Endothelial cell of umbilical vein (primary cell): ENCODE results near the gene ADARB1.

ENCODE experiments used
- EZH2 ChIP-seq: IDR thresholded peaks from 2 replicates; pipeline ENCODE4 v1.6.1; 2012; ENCODE audit warnings: borderline replicate concordance, low read depth, mild to moderate bottlenecking, moderate library complexity, low read length, inconsistent platforms; ENCODE audit not compliant: severe bottlenecking
- FOS ChIP-seq: IDR thresholded peaks from 2 replicates; pipeline ENCODE4 v1.6.1; 2011; ENCODE audit warnings: mild to moderate bottlenecking, low read length, moderate library complexity, borderline replicate concordance; ENCODE audit not compliant: insufficient read depth
- GATA2 ChIP-seq: IDR thresholded peaks from 2 replicates; pipeline ENCODE4 v1.7.0; 2011; ENCODE audit warnings: low read depth, mild to moderate bottlenecking, moderate library complexity, mixed read lengths, low read length; ENCODE audit not compliant: insufficient read length, insufficient read depth
- JUN ChIP-seq: IDR thresholded peaks from 2 replicates; pipeline ENCODE4 v1.6.1; 2011; ENCODE audit warnings: borderline replicate concordance, low read depth; ENCODE audit not compliant: insufficient read length, insufficient read depth
- POLR2A ChIP-seq: IDR thresholded peaks from 2 replicates; pipeline ENCODE4 v1.6.1; 2012; ENCODE audit warnings: low read depth, mild to moderate bottlenecking, control low read depth, low read length
- POLR2AphosphoS5 ChIP-seq: IDR thresholded peaks from 2 replicates; pipeline ENCODE4 v1.6.1; 2012; ENCODE audit warnings: low read depth, mild to moderate bottlenecking, control low read depth, low read length, moderate library complexity; ENCODE audit not compliant: insufficient read depth
- TF ChIP-seq, protein P1 (sequence below), 2 donors: IDR thresholded peaks; 1 replicate in 1 of 2; 2 replicates in 1 of 2; pipeline ENCODE4 v1.5.1; 2011; ENCODE audit warnings: low read length in 2 of 2, mild to moderate bottlenecking in 2 of 2, moderate library complexity in 2 of 2, control low read depth in 1 of 2, inconsistent platforms in 1 of 2, low read depth in 1 of 2; ENCODE audit not compliant: insufficient read depth in 1 of 2; ENCODE audit errors: extremely low read depth in 1 of 2
- TF ChIP-seq, protein P2 (sequence below): IDR thresholded peaks from 2 replicates; pipeline ENCODE4 v1.6.1; 2011; ENCODE audit not compliant: insufficient read depth, insufficient read length

DNA sequence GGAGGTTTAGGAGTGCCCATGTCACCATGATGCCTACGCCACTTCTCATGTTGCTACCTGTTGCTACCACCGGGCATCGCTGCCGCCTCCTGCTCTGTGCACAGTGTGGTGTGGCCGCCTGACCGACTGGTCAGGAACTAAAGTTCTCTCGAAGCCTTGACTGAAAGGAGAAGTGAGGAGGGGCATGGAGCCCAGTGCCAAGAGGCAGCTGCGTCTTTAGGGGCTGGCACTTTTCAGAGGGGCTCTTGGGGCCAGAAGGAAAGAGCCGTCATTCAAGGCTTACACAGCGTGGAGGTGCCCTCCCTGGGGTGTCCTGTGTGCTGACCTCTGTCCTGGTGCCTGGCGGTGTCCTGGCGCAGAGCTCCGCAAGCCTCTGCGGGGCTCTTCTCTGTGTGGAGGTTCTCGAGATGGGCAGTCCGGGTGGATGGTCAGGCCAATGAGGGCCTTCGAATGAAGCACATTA lies 57.2 kb downstream of the ADARB1 start:
- TF ChIP-seq, protein P1, sequence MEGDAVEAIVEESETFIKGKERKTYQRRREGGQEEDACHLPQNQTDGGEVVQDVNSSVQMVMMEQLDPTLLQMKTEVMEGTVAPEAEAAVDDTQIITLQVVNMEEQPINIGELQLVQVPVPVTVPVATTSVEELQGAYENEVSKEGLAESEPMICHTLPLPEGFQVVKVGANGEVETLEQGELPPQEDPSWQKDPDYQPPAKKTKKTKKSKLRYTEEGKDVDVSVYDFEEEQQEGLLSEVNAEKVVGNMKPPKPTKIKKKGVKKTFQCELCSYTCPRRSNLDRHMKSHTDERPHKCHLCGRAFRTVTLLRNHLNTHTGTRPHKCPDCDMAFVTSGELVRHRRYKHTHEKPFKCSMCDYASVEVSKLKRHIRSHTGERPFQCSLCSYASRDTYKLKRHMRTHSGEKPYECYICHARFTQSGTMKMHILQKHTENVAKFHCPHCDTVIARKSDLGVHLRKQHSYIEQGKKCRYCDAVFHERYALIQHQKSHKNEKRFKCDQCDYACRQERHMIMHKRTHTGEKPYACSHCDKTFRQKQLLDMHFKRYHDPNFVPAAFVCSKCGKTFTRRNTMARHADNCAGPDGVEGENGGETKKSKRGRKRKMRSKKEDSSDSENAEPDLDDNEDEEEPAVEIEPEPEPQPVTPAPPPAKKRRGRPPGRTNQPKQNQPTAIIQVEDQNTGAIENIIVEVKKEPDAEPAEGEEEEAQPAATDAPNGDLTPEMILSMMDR (IDR thresholded peaks at IDR 0.05; ENCODE audit: extremely low read depth in 1 of 2, insufficient read depth in 1 of 2, low read depth in 1 of 2, low read length in 2 of 2) = no peak
- TF ChIP-seq POLR2A (no peak), EZH2 (no peak), GATA2 (no peak), POLR2AphosphoS5 (no peak), FOS (no peak), JUN (no peak)
- TF ChIP-seq, protein P2, sequence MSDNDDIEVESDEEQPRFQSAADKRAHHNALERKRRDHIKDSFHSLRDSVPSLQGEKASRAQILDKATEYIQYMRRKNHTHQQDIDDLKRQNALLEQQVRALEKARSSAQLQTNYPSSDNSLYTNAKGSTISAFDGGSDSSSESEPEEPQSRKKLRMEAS = no peak
